ENCODE measurements around the gene YES1.

- TF ChIP-seq, protein P1, sequence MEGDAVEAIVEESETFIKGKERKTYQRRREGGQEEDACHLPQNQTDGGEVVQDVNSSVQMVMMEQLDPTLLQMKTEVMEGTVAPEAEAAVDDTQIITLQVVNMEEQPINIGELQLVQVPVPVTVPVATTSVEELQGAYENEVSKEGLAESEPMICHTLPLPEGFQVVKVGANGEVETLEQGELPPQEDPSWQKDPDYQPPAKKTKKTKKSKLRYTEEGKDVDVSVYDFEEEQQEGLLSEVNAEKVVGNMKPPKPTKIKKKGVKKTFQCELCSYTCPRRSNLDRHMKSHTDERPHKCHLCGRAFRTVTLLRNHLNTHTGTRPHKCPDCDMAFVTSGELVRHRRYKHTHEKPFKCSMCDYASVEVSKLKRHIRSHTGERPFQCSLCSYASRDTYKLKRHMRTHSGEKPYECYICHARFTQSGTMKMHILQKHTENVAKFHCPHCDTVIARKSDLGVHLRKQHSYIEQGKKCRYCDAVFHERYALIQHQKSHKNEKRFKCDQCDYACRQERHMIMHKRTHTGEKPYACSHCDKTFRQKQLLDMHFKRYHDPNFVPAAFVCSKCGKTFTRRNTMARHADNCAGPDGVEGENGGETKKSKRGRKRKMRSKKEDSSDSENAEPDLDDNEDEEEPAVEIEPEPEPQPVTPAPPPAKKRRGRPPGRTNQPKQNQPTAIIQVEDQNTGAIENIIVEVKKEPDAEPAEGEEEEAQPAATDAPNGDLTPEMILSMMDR (conservative IDR thresholded peaks at IDR 0.05) = no peak
- TF ChIP-seq ZFX (IDR thresholded peaks at IDR 0.05) = no peak
Observed at GRCh38 chr18:732371-732770, 79.7 kb downstream of the YES1 start.
